ENCODE measurements around the gene PACSIN2. TPM values are rescaled to one million over a fixed set of nuclear protein-coding genes. Genes with fewer than 3 reads are reported as not detected.
A peak's percentile ranks its signal among the peaks of the same experiment; 100 is the strongest.

Gene PACSIN2
- total RNA-seq, 1 experiment from 2014 or later: 70.5 TPM

DNA sequence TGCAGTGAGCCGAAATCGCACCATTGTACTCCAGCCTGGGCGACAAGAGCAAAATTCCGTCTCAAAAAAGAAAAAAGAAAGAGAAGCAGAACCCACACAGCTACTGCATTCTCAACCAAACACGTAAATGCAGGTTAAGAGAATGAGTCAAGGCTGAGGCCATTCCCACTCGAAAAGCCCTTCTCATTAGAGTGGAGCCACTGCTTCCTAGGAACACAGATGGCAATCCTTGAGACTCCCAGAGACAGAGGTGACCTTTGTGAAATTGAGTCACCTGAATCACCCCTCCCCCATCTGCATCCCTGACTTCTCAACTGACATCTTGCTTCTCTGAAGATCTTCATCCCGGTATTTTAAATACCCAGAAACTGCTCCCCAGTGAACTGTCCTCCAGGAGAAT, 8.2 kb downstream of the PACSIN2 start (continued):
- TF ChIP-seq SP1 (CRISPR knock-in tag; conservative IDR thresholded peaks at IDR 0.05) (no peak), FOXK1 (CRISPR knock-in tag; IDR thresholded peaks at IDR 0.05) (no peak), GTF2I (CRISPR knock-in tag; conservative IDR thresholded peaks at IDR 0.05) (no peak), RELA (CRISPR knock-in tag; IDR thresholded peaks at IDR 0.05; ENCODE audit: borderline replicate concordance) (no peak), KAT7 (CRISPR knock-in tag; IDR thresholded peaks at IDR 0.05; ENCODE audit: borderline replicate concordance) (no peak), ZNF317 (CRISPR knock-in tag; IDR thresholded peaks at IDR 0.05; ENCODE audit: borderline replicate concordance, low read depth) (no peak)

- 0 out of 2 replicates have a peak overlapping the region, but pooled peaks have one; percentile 57 for H3K27ac Mint-ChIP-seq
- no peak for ATAC-seq
- H3K36me3 Mint-ChIP-seq: peaks cover 5% of the 10 kb centered on the region
- H3K9me3 Mint-ChIP-seq: peaks cover 4% of the 10 kb centered on the region
- no peak overlapping the region for H3K4me3 Mint-ChIP-seq
- no peak for DNase-seq (ENCODE audit: low spot score)
- no peaks in the 10 kb centered on the region for H3K27me3 Mint-ChIP-seq (ENCODE audit: low read depth)
- TF ChIP-seq GRHL2 (CRISPR knock-in tag; IDR thresholded peaks at IDR 0.05; ENCODE audit: insufficient replicate concordance, severe bottlenecking): no peak
- no peak for TF ChIP-seq AR (CRISPR knock-in tag; IDR thresholded peaks at IDR 0.05)
- no peak for TF ChIP-seq CBFB (CRISPR knock-in tag; IDR thresholded peaks at IDR 0.05; ENCODE audit: low read depth)
- TF ChIP-seq SMAD4 (CRISPR knock-in tag; IDR thresholded peaks at IDR 0.05): no peak
- TF ChIP-seq ZMAT4 (CRISPR knock-in tag; IDR thresholded peaks at IDR 0.05): no peak
- no peak for TF ChIP-seq ATF2 (CRISPR knock-in tag; IDR thresholded peaks at IDR 0.05; ENCODE audit: borderline replicate concordance, low read depth)
- TF ChIP-seq ZNF317 (CRISPR knock-in tag; IDR thresholded peaks at IDR 0.05; ENCODE audit: borderline replicate concordance, low read depth): no peak
- TF ChIP-seq ZSCAN18 (CRISPR knock-in tag; IDR thresholded peaks at IDR 0.05): no peak
- no peak for TF ChIP-seq NFYB (CRISPR knock-in tag; conservative IDR thresholded peaks at IDR 0.05; ENCODE audit: low read depth)
- no peak for TF ChIP-seq ATF3 (CRISPR knock-in tag; conservative IDR thresholded peaks at IDR 0.05)
- no peak for TF ChIP-seq ZNF263 (CRISPR knock-in tag; IDR thresholded peaks at IDR 0.05; ENCODE audit: low read depth)
- TF ChIP-seq SMAD3 (CRISPR knock-in tag; IDR thresholded peaks at IDR 0.05; ENCODE audit: borderline replicate concordance): no peak
- no peak for TF ChIP-seq ZNF219 (CRISPR knock-in tag; IDR thresholded peaks at IDR 0.05; ENCODE audit: borderline replicate concordance)
- TF ChIP-seq, protein P1, sequence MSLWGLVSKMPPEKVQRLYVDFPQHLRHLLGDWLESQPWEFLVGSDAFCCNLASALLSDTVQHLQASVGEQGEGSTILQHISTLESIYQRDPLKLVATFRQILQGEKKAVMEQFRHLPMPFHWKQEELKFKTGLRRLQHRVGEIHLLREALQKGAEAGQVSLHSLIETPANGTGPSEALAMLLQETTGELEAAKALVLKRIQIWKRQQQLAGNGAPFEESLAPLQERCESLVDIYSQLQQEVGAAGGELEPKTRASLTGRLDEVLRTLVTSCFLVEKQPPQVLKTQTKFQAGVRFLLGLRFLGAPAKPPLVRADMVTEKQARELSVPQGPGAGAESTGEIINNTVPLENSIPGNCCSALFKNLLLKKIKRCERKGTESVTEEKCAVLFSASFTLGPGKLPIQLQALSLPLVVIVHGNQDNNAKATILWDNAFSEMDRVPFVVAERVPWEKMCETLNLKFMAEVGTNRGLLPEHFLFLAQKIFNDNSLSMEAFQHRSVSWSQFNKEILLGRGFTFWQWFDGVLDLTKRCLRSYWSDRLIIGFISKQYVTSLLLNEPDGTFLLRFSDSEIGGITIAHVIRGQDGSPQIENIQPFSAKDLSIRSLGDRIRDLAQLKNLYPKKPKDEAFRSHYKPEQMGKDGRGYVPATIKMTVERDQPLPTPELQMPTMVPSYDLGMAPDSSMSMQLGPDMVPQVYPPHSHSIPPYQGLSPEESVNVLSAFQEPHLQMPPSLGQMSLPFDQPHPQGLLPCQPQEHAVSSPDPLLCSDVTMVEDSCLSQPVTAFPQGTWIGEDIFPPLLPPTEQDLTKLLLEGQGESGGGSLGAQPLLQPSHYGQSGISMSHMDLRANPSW (CRISPR knock-in tag; conservative IDR thresholded peaks at IDR 0.05; ENCODE audit: low read depth): no peak
- TF ChIP-seq NR1H2 (CRISPR knock-in tag; IDR thresholded peaks at IDR 0.05): no peak
- TF ChIP-seq, protein P2, sequence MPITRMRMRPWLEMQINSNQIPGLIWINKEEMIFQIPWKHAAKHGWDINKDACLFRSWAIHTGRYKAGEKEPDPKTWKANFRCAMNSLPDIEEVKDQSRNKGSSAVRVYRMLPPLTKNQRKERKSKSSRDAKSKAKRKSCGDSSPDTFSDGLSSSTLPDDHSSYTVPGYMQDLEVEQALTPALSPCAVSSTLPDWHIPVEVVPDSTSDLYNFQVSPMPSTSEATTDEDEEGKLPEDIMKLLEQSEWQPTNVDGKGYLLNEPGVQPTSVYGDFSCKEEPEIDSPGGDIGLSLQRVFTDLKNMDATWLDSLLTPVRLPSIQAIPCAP (CRISPR knock-in tag; IDR thresholded peaks at IDR 0.05): no peak
- no peak for TF ChIP-seq AFF4 (CRISPR knock-in tag; IDR thresholded peaks at IDR 0.05; ENCODE audit: borderline replicate concordance)
- ChIA-PET CTCF (no interaction called here), POLR2A (interaction anchor here (2.6 kb wide), 1 partner anchor 9 kb away, joined by 12 read pairs; the partner anchor contains the start of gene PACSIN2)
- peaks cover 75% of the 10 kb centered on the region for H3K4me1 Mint-ChIP-seq
Observed at GRCh38 chr22:43006016-43006505, 8.9 kb downstream of the PACSIN2 start.
